ENCODE measurements around the gene ZNF277.

- TF ChIP-seq, protein P1, sequence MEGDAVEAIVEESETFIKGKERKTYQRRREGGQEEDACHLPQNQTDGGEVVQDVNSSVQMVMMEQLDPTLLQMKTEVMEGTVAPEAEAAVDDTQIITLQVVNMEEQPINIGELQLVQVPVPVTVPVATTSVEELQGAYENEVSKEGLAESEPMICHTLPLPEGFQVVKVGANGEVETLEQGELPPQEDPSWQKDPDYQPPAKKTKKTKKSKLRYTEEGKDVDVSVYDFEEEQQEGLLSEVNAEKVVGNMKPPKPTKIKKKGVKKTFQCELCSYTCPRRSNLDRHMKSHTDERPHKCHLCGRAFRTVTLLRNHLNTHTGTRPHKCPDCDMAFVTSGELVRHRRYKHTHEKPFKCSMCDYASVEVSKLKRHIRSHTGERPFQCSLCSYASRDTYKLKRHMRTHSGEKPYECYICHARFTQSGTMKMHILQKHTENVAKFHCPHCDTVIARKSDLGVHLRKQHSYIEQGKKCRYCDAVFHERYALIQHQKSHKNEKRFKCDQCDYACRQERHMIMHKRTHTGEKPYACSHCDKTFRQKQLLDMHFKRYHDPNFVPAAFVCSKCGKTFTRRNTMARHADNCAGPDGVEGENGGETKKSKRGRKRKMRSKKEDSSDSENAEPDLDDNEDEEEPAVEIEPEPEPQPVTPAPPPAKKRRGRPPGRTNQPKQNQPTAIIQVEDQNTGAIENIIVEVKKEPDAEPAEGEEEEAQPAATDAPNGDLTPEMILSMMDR (IDR thresholded peaks at IDR 0.05), result no peak
- TF ChIP-seq POLR2A (IDR thresholded peaks at IDR 0.05; ENCODE audit: low read depth) (no peak), EP300 (IDR thresholded peaks at IDR 0.05) (no peak)
These were observed 46.2 kb downstream of the ZNF277 start for GRCh38 chr7:112252691-112253090.

Measured in esophagus muscularis mucosa (tissue), 4 donors.